WTC11 (cell line): Measurements from ENCODE around the gene LY6G6F. TPM values are rescaled to one million over a fixed set of nuclear protein-coding genes. Genes with fewer than 3 reads are reported as not detected.
A peak's percentile ranks its signal among the peaks of the same experiment; 100 is the strongest.

Experiments used
- ATAC-seq: fragments of 200-7000 bp; cut with Tn5 transposase; 2 replicates; pipeline ENCODE4 v1.10.0; 2021; ENCODE audit warnings: mild to moderate bottlenecking, moderate library complexity
- CTCF ChIA-PET: fragments of 300-600 bp; sonication (Branson Sonifier 250); formaldehyde crosslinking; loops from one replicate; lab custom pipeline; 2021; ENCODE audit warnings: antibody characterized with exemption; lab: Charles Lee
- POLR2A ChIA-PET: fragments of 350-600 bp; sonication (Branson Sonifier 250); formaldehyde crosslinking; loops from one replicate; lab custom pipeline; 2021; ENCODE audit warnings: antibody characterized with exemption; lab: Charles Lee
- DNase-seq: peaks from one replicate; pipeline ENCODE4 v3.0.0; 2021; ENCODE audit warnings: low spot score
- H3K27ac Mint-ChIP-seq: 2 replicates; pipeline ENCODE4 v1.8.0; 2021; ENCODE audit warnings: mixed read lengths
- H3K27me3 Mint-ChIP-seq: 2 replicates; pipeline ENCODE4 v1.8.0; 2021; ENCODE audit warnings: low read depth, mild to moderate bottlenecking, moderate library complexity, mixed read lengths
- H3K36me3 Mint-ChIP-seq: 2 replicates; pipeline ENCODE4 v1.8.0; 2021; ENCODE audit warnings: mixed read lengths
- H3K4me1 Mint-ChIP-seq: 2 replicates; pipeline ENCODE4 v1.8.0; 2022; ENCODE audit warnings: mixed read lengths
- H3K4me3 Mint-ChIP-seq: 2 replicates; pipeline ENCODE4 v1.8.0; 2021; ENCODE audit warnings: mild to moderate bottlenecking, moderate library complexity, mixed read lengths
- H3K9me3 Mint-ChIP-seq: 2 replicates; pipeline ENCODE4 v1.8.0; 2021; ENCODE audit warnings: mixed read lengths
- ELF4 ChIP-seq: sonication (generic); formaldehyde crosslinking; IDR thresholded peaks from 2 replicates; pipeline ENCODE4 v1.8.1; 2022; ENCODE audit warnings: low read depth, mild to moderate bottlenecking, moderate library complexity, missing genetic modification reagents
- FOXP1 ChIP-seq: sonication (generic); formaldehyde crosslinking; IDR thresholded peaks from 2 replicates; pipeline ENCODE4 v1.8.0; 2022; ENCODE audit warnings: missing genetic modification reagents, mild to moderate bottlenecking, moderate library complexity, borderline replicate concordance
- KAT7 ChIP-seq: sonication (generic); formaldehyde crosslinking; IDR thresholded peaks from 2 replicates; pipeline ENCODE4 v1.8.1; 2023; ENCODE audit warnings: missing genetic modification reagents, mild to moderate bottlenecking, borderline replicate concordance
- NFATC4 ChIP-seq: fragments of 250-450 bp; sonication (Bioruptor Pico); IDR thresholded peaks from 2 replicates; pipeline ENCODE4 v1.9.0; 2021; ENCODE audit warnings: mild to moderate bottlenecking
- NFYB ChIP-seq: sonication (generic); formaldehyde crosslinking; conservative IDR thresholded peaks from 2 replicates; pipeline ENCODE4 v1.8.0; 2022; ENCODE audit warnings: low read depth, missing genetic modification reagents
- NR1H2 ChIP-seq: sonication (generic); formaldehyde crosslinking; IDR thresholded peaks from 2 replicates; pipeline ENCODE4 v1.9.0; 2021; ENCODE audit warnings: mild to moderate bottlenecking, moderate library complexity, missing genetic modification reagents
- NR2C2 ChIP-seq: sonication (generic); formaldehyde crosslinking; IDR thresholded peaks from 2 replicates; pipeline ENCODE4 v1.8.0; 2022; ENCODE audit warnings: mild to moderate bottlenecking, missing genetic modification reagents
- OVOL2 ChIP-seq: fragments of 250-450 bp; sonication (Bioruptor Pico); IDR thresholded peaks from 2 replicates; pipeline ENCODE4 v1.9.0; 2021; ENCODE audit warnings: mild to moderate bottlenecking, borderline replicate concordance
- SP1 ChIP-seq: sonication (generic); formaldehyde crosslinking; conservative IDR thresholded peaks from 2 replicates; pipeline ENCODE4 v1.8.1; 2022; ENCODE audit warnings: missing genetic modification reagents
- TCF7 ChIP-seq: sonication (generic); formaldehyde crosslinking; IDR thresholded peaks from 2 replicates; pipeline ENCODE4 v1.8.0; 2022; ENCODE audit warnings: mild to moderate bottlenecking, low read depth, missing genetic modification reagents, moderate library complexity
- total RNA-seq: library from RNA; stranded (reverse); gene quantifications from 3 replicates; pipeline ENCODE4 v1.2.3, GENCODE V29; 2021
- TF ChIP-seq, protein P1 (sequence below): fragments of 200-600 bp; IDR thresholded peaks from 2 replicates; pipeline ENCODE4 v1.8.0; 2022; ENCODE audit warnings: antibody characterized with exemption
- TF ChIP-seq, protein P2 (sequence below): sonication (generic); formaldehyde crosslinking; conservative IDR thresholded peaks from 2 replicates; pipeline ENCODE4 v1.8.1; 2022; ENCODE audit warnings: mild to moderate bottlenecking, missing genetic modification reagents
- TF ChIP-seq, protein P3 (sequence below): sonication (generic); formaldehyde crosslinking; conservative IDR thresholded peaks from 2 replicates; pipeline ENCODE4 v1.8.1; 2023; ENCODE audit warnings: mild to moderate bottlenecking, low read depth, missing genetic modification reagents, moderate library complexity
- TF ChIP-seq, protein P4 (sequence below): sonication (generic); formaldehyde crosslinking; IDR thresholded peaks from 2 replicates; pipeline ENCODE4 v1.8.1; 2022; ENCODE audit warnings: missing genetic modification reagents, borderline replicate concordance
- TF ChIP-seq, protein P5 (sequence below): sonication (generic); formaldehyde crosslinking; IDR thresholded peaks from 2 replicates; pipeline ENCODE4 v1.8.0; 2022; ENCODE audit warnings: mild to moderate bottlenecking, missing genetic modification reagents

Gene LY6G6F
- total RNA-seq, 1 experiment from 2014 or later = not detected

DNA sequence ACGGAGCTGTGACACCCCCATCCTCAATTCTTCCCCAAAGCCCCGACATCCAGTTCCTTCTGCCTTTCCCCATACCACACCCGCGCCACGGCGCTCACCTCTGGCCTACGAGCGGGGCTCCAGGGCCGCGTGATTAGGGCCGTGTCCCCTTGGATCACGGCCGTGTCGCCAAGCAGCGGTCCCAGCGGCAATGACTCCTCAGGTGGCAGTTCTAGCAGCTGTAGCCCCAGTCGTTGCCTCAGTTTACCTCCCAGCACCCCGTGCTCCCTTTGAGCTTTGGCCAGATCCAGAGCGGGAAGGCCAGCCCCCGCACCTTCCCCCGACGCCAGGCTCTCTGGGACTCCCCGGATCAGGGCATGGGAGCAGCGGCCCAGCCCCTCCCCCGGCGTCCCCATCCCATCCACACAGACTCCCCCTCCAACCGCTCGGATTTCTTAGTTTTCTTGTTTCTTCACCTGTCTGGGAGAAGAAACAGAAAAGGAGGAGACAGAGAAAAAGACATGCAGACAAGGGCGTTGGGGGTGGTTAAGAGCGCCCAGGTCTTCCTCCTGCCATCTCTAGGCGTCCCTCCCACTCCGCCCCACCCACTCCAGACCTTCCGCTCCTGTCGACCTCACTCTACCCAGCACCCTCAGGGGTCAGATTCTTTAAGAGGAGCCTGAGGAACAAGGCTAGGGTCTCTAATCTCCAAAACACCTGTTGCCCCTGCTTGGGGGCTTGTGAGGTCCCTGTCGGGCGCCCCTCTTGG, 22.3 kb downstream of the LY6G6F start, which contains the start of gene DDAH2:
Gene DDAH2, minus strand, starts transcription at position 533 of the 748 bp plus-strand sequence. Its CDS starts 138 bp downstream, at position 395.
- no peak for ATAC-seq
- TF ChIP-seq, protein P1, sequence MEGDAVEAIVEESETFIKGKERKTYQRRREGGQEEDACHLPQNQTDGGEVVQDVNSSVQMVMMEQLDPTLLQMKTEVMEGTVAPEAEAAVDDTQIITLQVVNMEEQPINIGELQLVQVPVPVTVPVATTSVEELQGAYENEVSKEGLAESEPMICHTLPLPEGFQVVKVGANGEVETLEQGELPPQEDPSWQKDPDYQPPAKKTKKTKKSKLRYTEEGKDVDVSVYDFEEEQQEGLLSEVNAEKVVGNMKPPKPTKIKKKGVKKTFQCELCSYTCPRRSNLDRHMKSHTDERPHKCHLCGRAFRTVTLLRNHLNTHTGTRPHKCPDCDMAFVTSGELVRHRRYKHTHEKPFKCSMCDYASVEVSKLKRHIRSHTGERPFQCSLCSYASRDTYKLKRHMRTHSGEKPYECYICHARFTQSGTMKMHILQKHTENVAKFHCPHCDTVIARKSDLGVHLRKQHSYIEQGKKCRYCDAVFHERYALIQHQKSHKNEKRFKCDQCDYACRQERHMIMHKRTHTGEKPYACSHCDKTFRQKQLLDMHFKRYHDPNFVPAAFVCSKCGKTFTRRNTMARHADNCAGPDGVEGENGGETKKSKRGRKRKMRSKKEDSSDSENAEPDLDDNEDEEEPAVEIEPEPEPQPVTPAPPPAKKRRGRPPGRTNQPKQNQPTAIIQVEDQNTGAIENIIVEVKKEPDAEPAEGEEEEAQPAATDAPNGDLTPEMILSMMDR = 0 out of 2 replicates have a peak, but pooled peaks have one; percentile 21
- TF ChIP-seq, protein P2, sequence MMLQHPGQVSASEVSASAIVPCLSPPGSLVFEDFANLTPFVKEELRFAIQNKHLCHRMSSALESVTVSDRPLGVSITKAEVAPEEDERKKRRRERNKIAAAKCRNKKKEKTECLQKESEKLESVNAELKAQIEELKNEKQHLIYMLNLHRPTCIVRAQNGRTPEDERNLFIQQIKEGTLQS (CRISPR knock-in tag) = no peak
- TF ChIP-seq, all 79 proteins: peak for 1
- DNase-seq = no peak
- CTCF ChIA-PET = interaction anchor here (0.7 to 4.0 kb wide), 36 partner anchors 8 to 319 kb away, joined by 3 to 66 read pairs (median 6); partner anchors contain the start of genes ABHD16A, C6orf47, DDX39B and GPANK1
- Mint-ChIP-seq H3K4me1 (peaks cover 16% of the 10 kb centered on the region), H3K9me3 (no peaks in the 10 kb centered on the region), H3K27me3 (no peaks in the 10 kb centered on the region), H3K36me3 (peaks cover 36% of the 10 kb centered on the region), H3K4me3 (peak within 1 kb of the TSS; percentile 93), H3K27ac (peak within 1 kb of the TSS; percentile 99)
- POLR2A ChIA-PET = interaction anchor here (0.6 to 3.6 kb wide), 11 partner anchors 11 to 187 kb away, joined by 3 to 32 read pairs (median 6); partner anchors contain the start of genes BAG6, C6orf47, DDX39B and GPANK1

DNA sequence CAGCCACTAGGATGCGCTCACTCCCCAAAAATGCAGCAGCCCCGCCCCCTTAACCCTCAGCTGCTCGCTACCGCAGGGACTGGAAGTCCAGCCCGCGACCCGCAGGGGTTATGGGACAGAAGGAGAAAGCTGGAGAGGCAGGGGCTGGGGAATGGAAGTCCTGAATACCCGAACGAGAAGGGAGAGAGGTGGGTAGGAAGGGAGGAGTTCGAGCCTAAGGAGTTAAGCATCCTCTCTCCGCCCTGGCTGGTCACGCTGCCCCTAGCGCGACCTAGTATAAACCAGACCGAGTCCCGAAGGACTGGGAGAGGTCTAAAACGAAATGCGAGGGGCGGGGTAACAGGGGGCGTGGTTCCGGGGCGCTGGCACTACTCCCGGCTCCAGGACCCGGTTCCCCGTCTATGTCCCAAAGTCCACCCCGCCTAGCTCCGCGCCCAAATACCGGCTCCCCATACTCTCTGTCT, 22.9 kb downstream of the LY6G6F start:
- ChIA-PET CTCF (interaction anchor here (0.6 to 4.0 kb wide), 41 partner anchors 8 to 318 kb away, joined by 3 to 66 read pairs (median 5); partner anchors contain the start of genes ABHD16A, BAG6, C6orf47 and DDX39B), POLR2A (interaction anchor here (0.6 to 3.6 kb wide), 14 partner anchors 10 to 188 kb away, joined by 3 to 32 read pairs (median 6); partner anchors contain the start of genes BAG6, C6orf47, DDX39B and GPANK1)
- ATAC-seq = peak; percentile 78
- no peaks in the 10 kb centered on the region for H3K27me3 Mint-ChIP-seq
- peak overlapping the region; percentile 99 for H3K27ac Mint-ChIP-seq
- TF ChIP-seq NR1H2 (CRISPR knock-in tag) = no peak
- no peak for TF ChIP-seq NFYB
- TF ChIP-seq SP1 (CRISPR knock-in tag) = peak; percentile 87
- 0 out of 2 replicates have a peak, but pooled peaks have one; percentile 37 for TF ChIP-seq OVOL2
- TF ChIP-seq NFATC4 (CRISPR knock-in tag) = 0 out of 2 replicates have a peak, but pooled peaks have one; percentile 59
- TF ChIP-seq FOXP1 (CRISPR knock-in tag) = no peak
- TF ChIP-seq, protein P2 (CRISPR knock-in tag) = no peak
- TF ChIP-seq KAT7 (CRISPR knock-in tag) = peak; percentile 88; the same call in 1 of the 2 replicates
- no peak for TF ChIP-seq ELF4 (CRISPR knock-in tag)
- TF ChIP-seq, protein P3, sequence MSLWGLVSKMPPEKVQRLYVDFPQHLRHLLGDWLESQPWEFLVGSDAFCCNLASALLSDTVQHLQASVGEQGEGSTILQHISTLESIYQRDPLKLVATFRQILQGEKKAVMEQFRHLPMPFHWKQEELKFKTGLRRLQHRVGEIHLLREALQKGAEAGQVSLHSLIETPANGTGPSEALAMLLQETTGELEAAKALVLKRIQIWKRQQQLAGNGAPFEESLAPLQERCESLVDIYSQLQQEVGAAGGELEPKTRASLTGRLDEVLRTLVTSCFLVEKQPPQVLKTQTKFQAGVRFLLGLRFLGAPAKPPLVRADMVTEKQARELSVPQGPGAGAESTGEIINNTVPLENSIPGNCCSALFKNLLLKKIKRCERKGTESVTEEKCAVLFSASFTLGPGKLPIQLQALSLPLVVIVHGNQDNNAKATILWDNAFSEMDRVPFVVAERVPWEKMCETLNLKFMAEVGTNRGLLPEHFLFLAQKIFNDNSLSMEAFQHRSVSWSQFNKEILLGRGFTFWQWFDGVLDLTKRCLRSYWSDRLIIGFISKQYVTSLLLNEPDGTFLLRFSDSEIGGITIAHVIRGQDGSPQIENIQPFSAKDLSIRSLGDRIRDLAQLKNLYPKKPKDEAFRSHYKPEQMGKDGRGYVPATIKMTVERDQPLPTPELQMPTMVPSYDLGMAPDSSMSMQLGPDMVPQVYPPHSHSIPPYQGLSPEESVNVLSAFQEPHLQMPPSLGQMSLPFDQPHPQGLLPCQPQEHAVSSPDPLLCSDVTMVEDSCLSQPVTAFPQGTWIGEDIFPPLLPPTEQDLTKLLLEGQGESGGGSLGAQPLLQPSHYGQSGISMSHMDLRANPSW (CRISPR knock-in tag) = no peak
- no peak for TF ChIP-seq TCF7 (CRISPR knock-in tag)
- no peak for TF ChIP-seq NR2C2 (CRISPR knock-in tag)
- TF ChIP-seq, protein P4, sequence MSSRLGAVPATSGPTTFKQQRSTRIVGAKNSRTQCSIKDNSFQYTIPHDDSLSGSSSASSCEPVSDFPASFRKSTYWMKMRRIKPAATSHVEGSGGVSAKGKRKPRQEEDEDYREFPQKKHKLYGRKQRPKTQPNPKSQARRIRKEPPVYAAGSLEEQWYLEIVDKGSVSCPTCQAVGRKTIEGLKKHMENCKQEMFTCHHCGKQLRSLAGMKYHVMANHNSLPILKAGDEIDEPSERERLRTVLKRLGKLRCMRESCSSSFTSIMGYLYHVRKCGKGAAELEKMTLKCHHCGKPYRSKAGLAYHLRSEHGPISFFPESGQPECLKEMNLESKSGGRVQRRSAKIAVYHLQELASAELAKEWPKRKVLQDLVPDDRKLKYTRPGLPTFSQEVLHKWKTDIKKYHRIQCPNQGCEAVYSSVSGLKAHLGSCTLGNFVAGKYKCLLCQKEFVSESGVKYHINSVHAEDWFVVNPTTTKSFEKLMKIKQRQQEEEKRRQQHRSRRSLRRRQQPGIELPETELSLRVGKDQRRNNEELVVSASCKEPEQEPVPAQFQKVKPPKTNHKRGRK (CRISPR knock-in tag) = no peak
- TF ChIP-seq, protein P5, sequence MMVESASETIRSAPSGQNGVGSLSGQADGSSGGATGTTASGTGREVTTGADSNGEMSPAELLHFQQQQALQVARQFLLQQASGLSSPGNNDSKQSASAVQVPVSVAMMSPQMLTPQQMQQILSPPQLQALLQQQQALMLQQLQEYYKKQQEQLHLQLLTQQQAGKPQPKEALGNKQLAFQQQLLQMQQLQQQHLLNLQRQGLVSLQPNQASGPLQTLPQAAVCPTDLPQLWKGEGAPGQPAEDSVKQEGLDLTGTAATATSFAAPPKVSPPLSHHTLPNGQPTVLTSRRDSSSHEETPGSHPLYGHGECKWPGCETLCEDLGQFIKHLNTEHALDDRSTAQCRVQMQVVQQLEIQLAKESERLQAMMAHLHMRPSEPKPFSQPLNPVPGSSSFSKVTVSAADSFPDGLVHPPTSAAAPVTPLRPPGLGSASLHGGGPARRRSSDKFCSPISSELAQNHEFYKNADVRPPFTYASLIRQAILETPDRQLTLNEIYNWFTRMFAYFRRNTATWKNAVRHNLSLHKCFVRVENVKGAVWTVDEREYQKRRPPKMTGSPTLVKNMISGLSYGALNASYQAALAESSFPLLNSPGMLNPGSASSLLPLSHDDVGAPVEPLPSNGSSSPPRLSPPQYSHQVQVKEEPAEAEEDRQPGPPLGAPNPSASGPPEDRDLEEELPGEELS (CRISPR knock-in tag) = no peak
- no peaks in the 10 kb centered on the region for H3K9me3 Mint-ChIP-seq
- peaks cover 21% of the 10 kb centered on the region for H3K4me1 Mint-ChIP-seq
- peaks cover 37% of the 10 kb centered on the region for H3K36me3 Mint-ChIP-seq
- peak; percentile 95 for DNase-seq
- peak overlapping the region; percentile 93 for H3K4me3 Mint-ChIP-seq
